HG03354 (cell line): ENCODE data around the gene AGMAT.

Experiments
- ATAC-seq: cut with Tn5 transposase; IDR thresholded peaks from one replicate; pipeline ENCODE4 v1.9.1; 2021; ENCODE audit warnings: mild to moderate bottlenecking; ENCODE audit not compliant: unreplicated experiment, poor library complexity, severe bottlenecking

The AGMAT gene

GRCh38 chr1:15571266-15571665 is 13.6 kb downstream of the AGMAT start:
- ATAC-seq, result no peak

GRCh38 chr1:15570861-15571260 is 14.0 kb downstream of the AGMAT start:
- no peak for ATAC-seq

GRCh38 chr1:15568387-15569073 is 16.3 kb downstream of the AGMAT start:
- ATAC-seq, result no peak

GRCh38 chr1:15559189-15559810 is 25.6 kb downstream of the AGMAT start:
- ATAC-seq, result no peak

- ATAC-seq, result no peak
Observed at GRCh38 chr1:15558516-15558915, 26.3 kb downstream of the AGMAT start.

GRCh38 chr1:15557594-15557993 is 27.3 kb downstream of the AGMAT start:
- ATAC-seq, result no peak

- ATAC-seq, result no peak
Observed at GRCh38 chr1:15557008-15557407, 27.8 kb downstream of the AGMAT start.

- no peak for ATAC-seq
Observed at GRCh38 chr1:15550573-15550972, 34.3 kb downstream of the AGMAT start.

GRCh38 chr1:15546641-15547040 is 38.2 kb downstream of the AGMAT start:
- no peak for ATAC-seq

- no peak for ATAC-seq
Observed at GRCh38 chr1:15543589-15544568, 41.0 kb downstream of the AGMAT start.

GRCh38 chr1:15543251-15543588 is 41.6 kb downstream of the AGMAT start:
- ATAC-seq, result no peak

- ATAC-seq, result no peak
Observed at GRCh38 chr1:15542388-15543250, 42.2 kb downstream of the AGMAT start.

GRCh38 chr1:15541231-15541792 is 43.5 kb downstream of the AGMAT start:
- ATAC-seq, result no peak

- no peak for ATAC-seq
Observed at GRCh38 chr1:15540186-15540585, 44.7 kb downstream of the AGMAT start.

GRCh38 chr1:15538771-15539170 is 46.1 kb downstream of the AGMAT start:
- no peak for ATAC-seq

- no peak for ATAC-seq
Observed at GRCh38 chr1:15531682-15532081, 53.2 kb downstream of the AGMAT start.

GRCh38 chr1:15531003-15531402 is 53.8 kb downstream of the AGMAT start:
- ATAC-seq, result no peak

GRCh38 chr1:15526490-15527339 is 58.1 kb downstream of the AGMAT start, which contains the start of gene DNAJC16:
TSS of gene DNAJC16 (plus strand) at chr1:15526848. CDS start at chr1:15529106, 2,258 bp downstream.
- peak; percentile 52 for ATAC-seq
